ENCODE data around the gene ATRNL1. TPM values are rescaled to one million over a fixed set of nuclear protein-coding genes. Genes with fewer than 3 reads are reported as not detected.
"Not testable (repeated sequence)": the region's sequence is repeated elsewhere in the genome, so short reads cannot be mapped to it uniquely, and the experiment has no call there.

Gene ATRNL1
- total RNA-seq, 4 donors from 2014 or later: 0.93 to 19.0 (median 8.7) TPM

- ATAC-seq: peak; percentile 12
- peaks cover 0 to 30% (median 9%) of the 10 kb centered on the region in 3 donors for H3K4me1 ChIP-seq
- no peaks in the 10 kb centered on the region for H3K36me3 ChIP-seq
- 3 to 5% methylated on average over 13 to 19 of the region's 61 CpGs for WGBS, 2 donors (ENCODE audit: low coverage in 1 of 2)
- TF ChIP-seq POLR2A (IDR thresholded peaks at IDR 0.05): no peak
- peak in 1 of 4 experiments; percentile 40 for TF ChIP-seq CTCF (IDR thresholded peaks at IDR 0.05)
- TF ChIP-seq EP300 (IDR thresholded peaks at IDR 0.05): no peak
- no peak for TF ChIP-seq POLR2AphosphoS5 (IDR thresholded peaks at IDR 0.05)
- H3K9me3 ChIP-seq: no peaks in the 10 kb centered on the region
- peaks cover 28% of the 10 kb centered on the region for H3K27me3 ChIP-seq
- peak overlapping the region; percentile 51 to 77 for H3K4me3 ChIP-seq
- H3K27ac ChIP-seq: peak overlapping the region in 3 of 4 donors; percentile 68 to 79 (median 77)
Measured at GRCh38 chr10:115093776-115094408, 727 bp downstream of the ATRNL1 start.

GRCh38 chr10:115094416-115095140 is 1.4 kb downstream of the ATRNL1 start:
- Histone ChIP-seq H3K4me1 (peaks cover 0 to 30% (median 9%) of the 10 kb centered on the region in 3 donors), H3K27ac (no peak overlapping the region), H3K9me3 (no peaks in the 10 kb centered on the region), H3K36me3 (no peaks in the 10 kb centered on the region), H3K27me3 (peaks cover 28% of the 10 kb centered on the region), H3K4me3 (peak overlapping the region in 1 of 2 donors; percentile 77)
- no peak for ATAC-seq
- WGBS, 2 donors (ENCODE audit: low coverage in 1 of 2): 58 to 62% methylated on average over 9 to 11 of the region's 12 CpGs
- TF ChIP-seq EP300 (IDR thresholded peaks at IDR 0.05): no peak
- no peak for TF ChIP-seq POLR2AphosphoS5 (IDR thresholded peaks at IDR 0.05)
- TF ChIP-seq POLR2A (IDR thresholded peaks at IDR 0.05): no peak
- TF ChIP-seq CTCF (IDR thresholded peaks at IDR 0.05): no peak

GRCh38 chr10:115095758-115096157 is 2.6 kb downstream of the ATRNL1 start:
- WGBS, 2 donors (ENCODE audit: low coverage in 1 of 2): 29 to 67% methylated on average over 1 to 2 of the region's 2 CpGs
- no peak overlapping the region for H3K4me3 ChIP-seq
- no peak for ATAC-seq

GRCh38 chr10:115103700-115104099 is 10.5 kb downstream of the ATRNL1 start:
- Histone ChIP-seq H3K36me3 (no peaks in the 10 kb centered on the region), H3K9me3 (peaks cover 0 to 8% (median 0%) of the 10 kb centered on the region in 3 donors), H3K27me3 (no peaks in the 10 kb centered on the region), H3K4me1 (no peaks in the 10 kb centered on the region), H3K27ac (no peak overlapping the region), H3K4me3 (no peak overlapping the region)
- no peak for ATAC-seq
- 73 to 79% methylated on average over 1 of the region's 1 CpG for WGBS, 2 donors (ENCODE audit: low coverage in 1 of 2)
- no peak for TF ChIP-seq POLR2A (IDR thresholded peaks at IDR 0.05)
- TF ChIP-seq EP300 (IDR thresholded peaks at IDR 0.05): no peak
- TF ChIP-seq CTCF (IDR thresholded peaks at IDR 0.05): no peak
- no peak for TF ChIP-seq POLR2AphosphoS5 (IDR thresholded peaks at IDR 0.05)

More at GRCh38 chr10:115095758-115096157, 2.6 kb downstream of the ATRNL1 start:
- no peak overlapping the region for H3K27ac ChIP-seq
- peaks cover 0 to 30% (median 9%) of the 10 kb centered on the region in 3 donors for H3K4me1 ChIP-seq
- no peaks in the 10 kb centered on the region for H3K36me3 ChIP-seq
- TF ChIP-seq POLR2AphosphoS5 (IDR thresholded peaks at IDR 0.05) (no peak), POLR2A (IDR thresholded peaks at IDR 0.05) (no peak), EP300 (IDR thresholded peaks at IDR 0.05) (no peak), CTCF (IDR thresholded peaks at IDR 0.05) (no peak)
- H3K9me3 ChIP-seq: no peaks in the 10 kb centered on the region
- peaks cover 28% of the 10 kb centered on the region for H3K27me3 ChIP-seq

- H3K9me3 ChIP-seq, ATAC-seq, H3K4me3 ChIP-seq, H3K36me3 ChIP-seq, H3K27ac ChIP-seq, H3K27me3 ChIP-seq, H3K4me1 ChIP-seq: not testable (repeated sequence)
- WGBS, 2 donors (ENCODE audit: low coverage in 1 of 2): 90 to 100% methylated on average over 1 to 5 of the region's 5 CpGs
Measured at GRCh38 chr10:115105411-115105810, 12.2 kb downstream of the ATRNL1 start.
